KBM-7 (cell line): ENCODE measurements around the gene CERS1.

Experiments
- DNase-seq: peaks from one replicate; pipeline ENCODE4 v3.0.0-alpha.2; 2015
- in situ Hi-C: fragments of 300-500 bp; cut with MboI; formaldehyde crosslinking; loops from 2 replicates; pipeline ENCODE4 v1.14.3; 2020; ENCODE audit warnings: low sequenced_read_pairs, low pct_unique_long_range_greater_than_20kb, mixed read lengths

CERS1 gene

DNA sequence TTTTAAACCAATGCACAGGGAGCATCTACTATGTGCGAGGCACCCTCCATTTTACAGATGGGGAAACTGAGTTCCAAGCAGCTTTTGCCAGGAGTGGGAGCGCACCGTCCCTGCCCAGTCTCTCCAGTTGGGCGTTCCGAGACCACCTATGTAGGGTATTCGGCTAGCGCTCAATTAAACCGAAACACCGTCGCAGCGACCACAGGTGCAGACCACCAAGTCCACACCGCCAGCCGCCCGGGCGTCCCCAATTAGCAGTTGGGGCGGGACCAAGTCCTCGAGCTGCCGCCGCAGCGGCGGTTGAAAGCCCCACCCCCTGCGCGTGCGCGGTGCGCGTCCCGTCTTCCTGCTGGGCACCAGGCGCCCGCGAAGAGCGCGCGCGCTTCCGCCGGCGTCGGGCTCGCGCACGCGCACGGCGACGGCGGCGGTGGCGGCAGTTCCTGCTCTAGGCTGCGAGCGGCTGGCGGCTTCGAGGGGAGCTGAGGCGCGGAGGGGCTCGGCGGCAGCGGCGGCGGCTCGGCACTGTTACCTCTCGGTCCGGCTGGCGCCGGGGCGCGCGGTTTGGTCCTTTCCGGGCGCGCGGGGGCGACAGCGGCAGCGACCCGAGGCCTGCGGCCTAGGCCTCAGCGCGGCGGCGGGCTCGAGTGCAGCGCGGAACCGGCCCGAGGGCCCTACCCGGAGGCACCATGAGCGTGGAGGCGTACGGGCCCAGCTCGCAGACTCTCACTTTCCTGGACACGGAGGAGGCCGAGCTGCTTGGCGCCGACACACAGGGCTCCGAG, 64.2 kb downstream of the CERS1 start, which contains the start of gene UPF1:
Gene UPF1, plus strand, starts transcription at position 436 of the 782 bp plus-strand sequence. Its CDS starts 251 bp downstream, at position 687.
- in situ Hi-C loops, result no loop called here

DNA sequence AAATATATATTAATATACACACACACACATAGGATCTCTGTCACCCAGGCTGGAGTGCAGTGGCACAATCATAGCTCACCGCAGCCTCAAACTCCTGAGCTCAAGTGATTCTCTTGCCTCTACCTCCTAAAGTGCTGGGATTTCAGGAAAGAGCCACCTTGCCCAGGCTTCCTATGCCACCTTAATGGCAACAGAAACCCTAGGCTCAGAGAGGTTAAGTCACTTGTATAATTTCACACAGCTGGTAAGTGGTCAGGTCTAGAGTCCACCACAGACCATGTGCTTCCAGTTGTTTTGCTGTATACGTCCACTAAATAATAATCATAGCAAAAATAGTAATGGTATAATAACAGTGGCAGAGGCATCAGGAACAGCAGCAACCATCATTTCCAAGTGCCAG, 65.5 kb downstream of the CERS1 start:
- DNase-seq, result no peak
- in situ Hi-C loops, result no loop called here

More for the DNA sequence above, 64.2 kb downstream of the CERS1 start, which contains the start of gene UPF1:
- DNase-seq, result peak; percentile 92

DNA sequence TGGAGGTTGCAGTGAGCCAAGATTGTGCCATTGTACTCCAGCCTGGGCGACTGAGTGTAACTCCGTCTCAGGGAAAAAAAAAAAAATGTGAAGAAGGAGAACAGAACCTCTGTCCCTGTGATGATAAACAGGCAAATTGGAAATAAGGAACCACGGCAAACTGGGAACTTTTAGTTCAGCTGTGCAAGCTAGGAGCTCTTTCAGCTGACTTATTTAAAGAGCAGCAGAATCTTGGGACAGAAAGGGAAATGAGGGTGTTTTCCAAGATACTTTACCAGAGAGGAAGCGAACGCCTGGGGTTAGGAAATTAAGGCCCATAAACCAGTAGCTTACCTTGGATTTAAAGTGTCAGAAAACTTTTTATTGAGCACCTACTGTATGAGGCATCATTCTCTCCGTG, 67.2 kb downstream of the CERS1 start:
- in situ Hi-C loops, result no loop called here
- no peak for DNase-seq
